Glomerular visceral epithelial cell (primary cell): ENCODE measurements around the gene ABHD1.
A peak's percentile ranks its signal among the peaks of the same experiment; 100 is the strongest.

ENCODE experiments used
- DNase-seq: peaks from one replicate; pipeline ENCODE4 v3.0.0-alpha.2; 2016; ENCODE audit errors: extremely low spot score

The ABHD1 gene

GRCh38 chr2:27135478-27135955 is 11.9 kb downstream of the ABHD1 start:
- no peak for DNase-seq

GRCh38 chr2:27136751-27137150 is 13.1 kb downstream of the ABHD1 start:
- DNase-seq = no peak

- DNase-seq = no peak
Observed at GRCh38 chr2:27137322-27137935, 13.8 kb downstream of the ABHD1 start.

DNA sequence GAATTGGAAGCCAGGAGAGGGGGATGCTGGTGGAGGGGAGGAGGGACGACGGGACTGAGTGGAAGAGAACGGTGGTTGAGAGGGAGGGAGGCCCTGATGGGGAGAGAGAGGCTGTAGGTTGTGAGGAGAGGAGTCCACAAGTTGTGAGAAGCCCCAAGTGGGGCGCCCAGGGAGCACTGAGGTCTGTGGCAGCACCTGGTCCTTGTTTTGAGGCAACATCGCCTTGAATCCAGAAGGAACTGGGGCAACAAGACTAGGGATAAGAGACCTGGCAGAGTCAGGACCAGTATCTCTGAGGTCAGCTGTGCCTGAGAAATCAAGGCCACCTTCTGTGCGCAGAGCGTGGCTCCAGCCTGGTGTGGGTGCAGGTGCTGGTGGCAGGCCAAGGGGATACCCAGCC is 14.5 kb downstream of the ABHD1 start:
- DNase-seq = no peak

DNA sequence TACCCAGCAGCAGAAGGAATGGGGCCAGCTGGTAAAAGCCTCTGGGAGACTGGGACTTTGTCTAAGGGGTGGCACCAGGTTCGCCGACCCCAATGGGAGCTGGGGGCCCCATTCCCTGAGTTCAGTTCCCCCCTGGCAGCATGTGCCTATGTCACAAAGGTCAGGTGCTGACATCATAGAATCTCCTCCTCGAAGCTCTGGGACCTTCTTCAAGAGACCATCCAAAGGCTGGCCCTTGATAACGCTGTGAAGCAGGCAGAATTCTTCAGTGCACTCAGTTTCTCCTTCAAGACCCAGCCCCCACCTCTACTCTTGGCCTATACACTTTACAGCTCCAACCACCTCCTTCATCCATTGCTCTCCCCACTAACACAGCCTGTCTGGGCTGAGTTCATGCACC is 15.7 kb downstream of the ABHD1 start, which contains the start of gene PRR30:
Gene PRR30 (minus strand): TSS at position 101 of the 400 bp plus-strand sequence. CDS start 1,081 bp downstream, outside the sequence.
- DNase-seq = no peak

GRCh38 chr2:27143285-27143684 is 19.7 kb downstream of the ABHD1 start:
- DNase-seq = no peak

DNA sequence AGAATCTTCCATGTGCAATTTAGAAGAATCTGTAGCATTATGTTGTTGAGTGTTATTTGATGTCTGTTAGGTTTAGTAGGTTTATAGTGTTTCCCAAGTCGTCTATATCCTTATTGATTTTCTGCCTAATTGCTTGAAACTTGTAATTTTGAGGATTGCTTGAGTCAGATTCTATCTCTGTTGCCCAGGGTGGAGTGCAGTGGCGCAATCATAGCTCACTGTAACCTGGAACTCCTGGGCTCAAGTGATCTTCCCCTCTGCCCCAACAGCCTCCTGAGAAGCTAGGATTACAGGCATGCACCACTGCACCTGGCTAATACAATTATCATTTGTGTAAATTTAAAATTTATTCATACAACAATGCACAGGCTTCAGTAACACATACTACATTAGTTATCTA is 22.1 kb downstream of the ABHD1 start:
- no peak for DNase-seq

DNA sequence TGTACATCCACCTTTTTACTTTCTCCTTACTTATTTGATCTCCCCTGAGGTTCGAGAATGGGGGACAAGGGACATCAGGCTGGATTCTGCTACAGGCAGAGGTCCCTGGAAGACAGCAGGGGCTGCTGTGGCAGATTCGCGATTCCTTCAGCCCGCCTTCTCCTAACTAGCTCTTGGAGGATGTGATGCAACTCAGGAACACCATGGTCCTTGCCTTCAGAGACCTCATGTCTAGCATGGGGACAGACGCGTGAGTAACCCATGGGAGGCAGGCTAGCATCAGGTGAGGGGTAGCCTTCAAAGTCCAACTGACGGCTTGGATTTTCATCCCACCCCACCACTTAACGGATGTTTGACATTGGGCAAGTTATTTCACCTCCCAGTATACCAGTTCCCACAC is 24.3 kb downstream of the ABHD1 start:
- no peak for DNase-seq

- no peak for DNase-seq
Observed at GRCh38 chr2:27148801-27149439, 25.3 kb downstream of the ABHD1 start, which contains the start of gene TCF23. TSS of gene TCF23 (plus strand) at chr2:27149004. CDS start at chr2:27149134, 130 bp downstream.

GRCh38 chr2:27149570-27150405 is 26.2 kb downstream of the ABHD1 start:
- DNase-seq = no peak

DNA sequence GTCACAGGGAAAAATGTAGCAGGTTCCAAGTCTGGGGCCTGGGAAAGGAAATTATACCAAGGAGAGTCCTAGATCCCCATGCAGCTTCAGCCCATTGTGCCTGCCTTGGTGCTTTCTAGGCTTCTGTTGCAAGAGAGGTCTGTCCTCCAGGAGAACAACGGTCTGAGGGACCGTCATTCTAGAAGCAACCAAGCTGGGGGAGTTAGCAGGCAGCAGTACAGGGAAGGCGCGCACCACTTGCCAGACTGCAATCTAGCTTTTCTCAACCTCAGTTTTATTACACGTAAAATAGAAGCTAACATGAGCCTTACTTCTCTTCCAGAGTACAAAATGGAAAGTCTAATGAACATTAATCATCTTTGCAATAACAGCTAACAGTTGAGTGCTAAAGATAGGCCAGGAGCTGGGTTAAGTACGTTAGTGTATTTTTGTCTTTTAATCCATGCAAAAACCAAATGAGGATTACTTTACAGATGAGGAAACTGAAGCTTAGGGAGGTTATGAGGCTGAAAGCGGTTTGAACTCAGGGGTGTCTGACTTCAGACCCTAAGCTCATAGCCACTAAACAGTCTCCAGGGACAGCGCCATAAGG is 27.1 kb downstream of the ABHD1 start:
- DNase-seq = no peak

- no peak for DNase-seq
Observed at GRCh38 chr2:27152102-27152795, 28.6 kb downstream of the ABHD1 start.

GRCh38 chr2:27152796-27153464 is 29.3 kb downstream of the ABHD1 start:
- peak; percentile 3 for DNase-seq

- DNase-seq = no peak
Observed at GRCh38 chr2:27154488-27154887, 30.9 kb downstream of the ABHD1 start.

DNA sequence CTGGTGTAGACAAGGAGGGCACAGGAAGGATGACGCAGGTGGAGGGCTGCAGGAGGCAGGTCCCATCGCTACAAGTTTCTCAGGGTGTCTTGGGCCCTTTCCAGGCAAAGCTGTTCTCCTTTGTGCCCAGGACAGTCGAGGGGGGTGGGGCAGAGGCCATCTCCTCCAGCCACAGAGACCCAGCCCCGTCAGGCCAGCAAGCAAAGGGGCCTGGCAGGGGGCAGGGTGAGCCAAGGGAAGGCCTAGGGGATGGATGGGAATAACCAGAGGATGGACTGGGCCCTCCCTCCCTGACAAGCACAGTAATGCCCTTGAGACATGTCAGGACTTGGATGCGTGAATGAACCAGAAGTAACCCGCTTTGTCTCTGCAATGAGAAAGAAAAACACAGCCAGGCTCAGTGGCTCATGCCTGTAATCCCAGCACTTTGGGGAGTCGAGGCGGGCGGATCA is 31.5 kb downstream of the ABHD1 start:
- no peak for DNase-seq

DNA sequence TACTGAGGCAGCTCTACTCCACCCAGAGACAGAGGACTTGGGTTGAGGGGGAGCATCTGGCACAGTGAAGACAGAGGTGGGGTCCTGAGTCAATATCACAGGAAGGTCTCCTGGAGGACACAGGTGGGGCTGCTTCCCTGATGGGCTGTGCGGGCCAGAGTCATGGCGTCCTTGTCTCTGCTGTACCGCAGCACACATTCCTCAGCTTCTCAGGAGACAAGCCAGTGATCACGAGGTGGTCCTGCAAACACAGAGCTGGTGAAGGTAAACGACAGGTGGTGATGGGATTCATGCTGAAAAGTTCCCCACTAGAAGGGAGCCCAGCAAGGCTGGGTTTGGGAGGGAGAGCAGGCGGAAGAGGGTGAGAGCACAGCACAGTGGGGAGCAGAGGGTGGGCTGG is 34.9 kb downstream of the ABHD1 start:
- no peak for DNase-seq

GRCh38 chr2:27159271-27159670 is 35.7 kb downstream of the ABHD1 start:
- DNase-seq = no peak

DNA sequence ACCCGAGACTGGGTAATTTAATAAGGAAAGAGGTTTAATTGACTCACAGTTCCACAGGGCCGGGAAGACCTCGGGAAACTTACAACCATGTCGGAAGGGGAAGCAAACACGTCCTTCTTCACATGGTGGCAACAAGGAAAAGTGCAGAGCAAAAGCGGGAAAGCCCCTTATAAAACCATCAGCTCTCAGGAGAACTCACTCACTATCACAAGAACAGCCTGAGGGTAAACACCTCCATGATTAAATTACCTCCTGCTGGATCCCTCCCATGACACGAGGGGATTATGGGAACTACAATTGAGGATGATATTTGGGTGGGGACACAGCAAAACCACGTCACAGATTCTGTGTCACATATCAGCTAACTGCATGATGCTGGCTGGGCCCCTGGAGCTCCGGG is 36.6 kb downstream of the ABHD1 start:
- no peak for DNase-seq

- no peak for DNase-seq
Observed at GRCh38 chr2:27162151-27163121, 38.8 kb downstream of the ABHD1 start.
